Peyer's patch (tissue), 4 donors: ENCODE measurements around the gene SPINT1.

Experiments
- POLR2A ChIP-seq, 2 donors: fragments of 450-650 bp; IDR thresholded peaks; one replicate each; pipeline ENCODE4 v1.5.1; 2017; ENCODE audit warnings: antibody characterized with exemption in 2 of 2, mild to moderate bottlenecking in 2 of 2, moderate library complexity in 2 of 2
- TF ChIP-seq, protein P1 (sequence below), 6 experiments: fragments of 450-650 bp in 4 of 6; fragments of 200-600 bp in 2 of 6; sonication (generic) in 1 of 6; IDR thresholded peaks; one replicate each; pipeline ENCODE4 v1.5.1; 2017 to 2019; ENCODE audit warnings: antibody characterized with exemption in 6 of 6, mild to moderate bottlenecking in 3 of 6, moderate library complexity in 1 of 6

DNA sequence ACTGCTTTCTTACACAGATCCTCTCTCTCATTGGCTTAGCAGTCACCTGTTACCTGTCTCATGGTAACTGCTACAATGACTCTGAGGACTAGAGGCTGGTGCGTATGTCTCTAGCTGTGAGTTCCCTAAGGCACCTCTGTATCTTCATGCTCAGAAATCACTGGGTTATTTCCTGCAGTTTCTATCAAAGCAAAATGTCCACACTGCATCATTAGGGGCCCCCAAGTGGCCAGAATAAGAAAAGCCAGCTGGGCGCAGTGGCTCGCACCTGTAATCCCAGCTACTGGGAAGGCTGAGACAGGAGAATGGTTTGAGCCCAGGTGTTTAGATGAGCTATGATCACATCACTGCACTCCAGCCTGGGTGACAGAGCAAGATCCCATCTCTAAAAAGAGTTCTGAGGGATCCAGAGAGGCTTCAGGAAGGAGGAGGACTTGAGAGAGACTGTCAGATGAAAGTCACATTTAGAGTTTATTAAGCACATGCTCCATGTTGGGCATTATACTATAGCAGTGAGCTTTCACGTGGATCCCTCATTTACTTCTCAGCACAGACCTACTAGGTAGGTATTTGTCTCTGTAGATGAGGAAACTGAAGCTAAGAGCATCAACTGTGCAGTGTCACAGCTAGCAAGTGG lies 48.1 kb downstream of the SPINT1 start:
- TF ChIP-seq, protein P1, sequence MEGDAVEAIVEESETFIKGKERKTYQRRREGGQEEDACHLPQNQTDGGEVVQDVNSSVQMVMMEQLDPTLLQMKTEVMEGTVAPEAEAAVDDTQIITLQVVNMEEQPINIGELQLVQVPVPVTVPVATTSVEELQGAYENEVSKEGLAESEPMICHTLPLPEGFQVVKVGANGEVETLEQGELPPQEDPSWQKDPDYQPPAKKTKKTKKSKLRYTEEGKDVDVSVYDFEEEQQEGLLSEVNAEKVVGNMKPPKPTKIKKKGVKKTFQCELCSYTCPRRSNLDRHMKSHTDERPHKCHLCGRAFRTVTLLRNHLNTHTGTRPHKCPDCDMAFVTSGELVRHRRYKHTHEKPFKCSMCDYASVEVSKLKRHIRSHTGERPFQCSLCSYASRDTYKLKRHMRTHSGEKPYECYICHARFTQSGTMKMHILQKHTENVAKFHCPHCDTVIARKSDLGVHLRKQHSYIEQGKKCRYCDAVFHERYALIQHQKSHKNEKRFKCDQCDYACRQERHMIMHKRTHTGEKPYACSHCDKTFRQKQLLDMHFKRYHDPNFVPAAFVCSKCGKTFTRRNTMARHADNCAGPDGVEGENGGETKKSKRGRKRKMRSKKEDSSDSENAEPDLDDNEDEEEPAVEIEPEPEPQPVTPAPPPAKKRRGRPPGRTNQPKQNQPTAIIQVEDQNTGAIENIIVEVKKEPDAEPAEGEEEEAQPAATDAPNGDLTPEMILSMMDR (IDR thresholded peaks at IDR 0.05), result peak; percentile 28 to 80 (median 68)
- no peak for TF ChIP-seq POLR2A (IDR thresholded peaks at IDR 0.05)
